ENCODE measurements around the gene DACT3. TPM values are rescaled to one million over a fixed set of nuclear protein-coding genes. Genes with fewer than 3 reads are reported as not detected.
A peak's percentile ranks its signal among the peaks of the same experiment; 100 is the strongest.

The DACT3 gene
- total RNA-seq, 1 donor from 2014 or later, result 10.0 TPM

DNA sequence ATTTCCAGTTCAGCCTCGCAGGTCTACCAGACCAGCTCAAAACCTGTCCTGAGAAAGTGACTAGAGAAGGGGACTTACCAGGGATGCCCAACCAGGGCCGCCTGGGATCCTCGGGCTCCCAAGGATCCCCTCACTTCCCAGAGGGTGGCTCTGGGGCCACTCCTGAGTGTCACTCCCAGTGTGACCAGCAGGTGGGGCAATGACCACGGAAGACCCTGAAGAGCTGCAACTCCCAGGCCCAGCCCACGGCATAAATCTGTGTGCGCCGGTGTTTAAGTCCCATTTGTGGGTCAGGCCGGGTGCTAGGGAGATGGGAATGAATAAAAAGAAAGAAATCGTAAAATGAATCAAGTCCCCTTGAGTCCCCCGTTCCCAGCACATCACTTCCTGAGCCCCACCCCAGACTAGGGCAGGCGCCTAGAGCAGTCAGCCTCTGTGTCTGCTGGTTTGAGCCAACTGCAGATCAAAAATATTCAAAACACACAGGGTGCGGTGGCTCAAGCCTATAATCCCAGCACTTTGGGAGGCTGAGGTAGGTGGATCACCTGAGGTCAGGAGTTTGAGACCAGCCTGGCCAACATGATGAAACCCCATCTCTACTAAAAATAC lies 46.8 kb downstream of the DACT3 start:
- TF ChIP-seq, protein P1, sequence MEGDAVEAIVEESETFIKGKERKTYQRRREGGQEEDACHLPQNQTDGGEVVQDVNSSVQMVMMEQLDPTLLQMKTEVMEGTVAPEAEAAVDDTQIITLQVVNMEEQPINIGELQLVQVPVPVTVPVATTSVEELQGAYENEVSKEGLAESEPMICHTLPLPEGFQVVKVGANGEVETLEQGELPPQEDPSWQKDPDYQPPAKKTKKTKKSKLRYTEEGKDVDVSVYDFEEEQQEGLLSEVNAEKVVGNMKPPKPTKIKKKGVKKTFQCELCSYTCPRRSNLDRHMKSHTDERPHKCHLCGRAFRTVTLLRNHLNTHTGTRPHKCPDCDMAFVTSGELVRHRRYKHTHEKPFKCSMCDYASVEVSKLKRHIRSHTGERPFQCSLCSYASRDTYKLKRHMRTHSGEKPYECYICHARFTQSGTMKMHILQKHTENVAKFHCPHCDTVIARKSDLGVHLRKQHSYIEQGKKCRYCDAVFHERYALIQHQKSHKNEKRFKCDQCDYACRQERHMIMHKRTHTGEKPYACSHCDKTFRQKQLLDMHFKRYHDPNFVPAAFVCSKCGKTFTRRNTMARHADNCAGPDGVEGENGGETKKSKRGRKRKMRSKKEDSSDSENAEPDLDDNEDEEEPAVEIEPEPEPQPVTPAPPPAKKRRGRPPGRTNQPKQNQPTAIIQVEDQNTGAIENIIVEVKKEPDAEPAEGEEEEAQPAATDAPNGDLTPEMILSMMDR (IDR thresholded peaks at IDR 0.05), result peak; percentile 91
- peaks cover 9% of the 10 kb centered on the region for H3K36me3 ChIP-seq
- no peak overlapping the region for H3K27ac ChIP-seq
- no peak overlapping the region for H3K4me3 ChIP-seq
- H3K27me3 ChIP-seq, result no peaks in the 10 kb centered on the region
- ATAC-seq (peak; percentile 93), DNase-seq (peak; percentile 89)
- no peaks in the 10 kb centered on the region for H3K9me3 ChIP-seq
- peaks cover 22% of the 10 kb centered on the region for H3K4me1 ChIP-seq
- intact Hi-C loops (cut with DNase I), result loop anchor here (5.0 kb wide), 1 partner anchor 48 kb away; the partner anchor contains the start of gene DACT3

DNA sequence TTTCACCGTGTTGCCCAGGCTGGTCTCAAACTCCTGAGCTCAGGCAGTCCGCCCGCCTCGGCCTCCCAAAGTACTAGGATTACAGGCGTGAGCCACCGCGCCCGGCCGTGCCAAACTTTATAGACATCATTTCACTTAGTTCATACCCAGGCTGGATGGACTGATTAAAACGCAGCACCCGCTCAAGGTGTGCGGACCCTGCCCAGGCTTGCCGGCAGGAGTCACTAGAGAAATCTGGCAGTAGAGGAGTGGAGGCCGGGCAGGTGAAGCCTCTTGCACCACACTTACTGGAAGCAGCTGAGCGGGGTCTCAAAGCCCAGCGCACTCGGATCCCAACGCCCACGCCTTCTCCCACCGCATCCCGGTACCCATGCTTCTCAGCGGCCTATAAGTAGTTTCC lies 47.5 kb downstream of the DACT3 start:
- Histone ChIP-seq H3K4me3 (no peak overlapping the region), H3K27me3 (no peaks in the 10 kb centered on the region), H3K4me1 (peaks cover 15% of the 10 kb centered on the region), H3K36me3 (peaks cover 16% of the 10 kb centered on the region), H3K9me3 (no peaks in the 10 kb centered on the region), H3K27ac (no peak overlapping the region)
- no peak for DNase-seq
- intact Hi-C loops (cut with DNase I), result loop anchor here (5.0 kb wide), 1 partner anchor 49 kb away; the partner anchor contains the start of gene DACT3
- TF ChIP-seq, protein P1 (IDR thresholded peaks at IDR 0.05), result no peak
- ATAC-seq, result no peak

DNA sequence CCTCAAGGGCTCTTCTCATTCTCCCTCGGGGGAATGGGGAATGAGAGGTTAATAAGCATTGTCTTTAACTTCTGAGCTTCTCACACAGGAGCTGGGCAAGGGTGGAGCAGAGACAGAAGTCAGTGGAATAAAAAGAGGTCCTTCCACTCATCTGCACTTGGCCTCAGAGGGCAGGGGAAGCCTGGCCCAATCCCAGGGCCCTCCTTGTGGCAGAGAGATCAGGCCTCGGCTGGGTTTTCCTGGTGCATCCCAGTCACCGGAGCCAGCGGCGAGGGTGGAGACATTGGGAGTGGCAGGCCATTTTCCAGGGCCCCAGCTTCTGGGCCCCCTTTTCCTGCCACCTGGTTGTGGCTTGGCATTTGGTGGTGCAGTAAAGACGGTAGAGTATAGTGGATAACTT lies 49.2 kb downstream of the DACT3 start:
- TF ChIP-seq, protein P1 (IDR thresholded peaks at IDR 0.05), result no peak
- H3K4me3 ChIP-seq, result no peak overlapping the region
- DNase-seq (peak; percentile 54), ATAC-seq (no peak)
- intact Hi-C loops (cut with DNase I), result loop anchor here (5.0 kb wide), 1 partner anchor 51 kb away; the partner anchor contains the start of gene DACT3
- peaks cover 5% of the 10 kb centered on the region for H3K4me1 ChIP-seq
- H3K36me3 ChIP-seq, result peaks cover 34% of the 10 kb centered on the region
- H3K27ac ChIP-seq, result no peak overlapping the region
- H3K27me3 ChIP-seq, result no peaks in the 10 kb centered on the region
- H3K9me3 ChIP-seq, result no peaks in the 10 kb centered on the region

DNA sequence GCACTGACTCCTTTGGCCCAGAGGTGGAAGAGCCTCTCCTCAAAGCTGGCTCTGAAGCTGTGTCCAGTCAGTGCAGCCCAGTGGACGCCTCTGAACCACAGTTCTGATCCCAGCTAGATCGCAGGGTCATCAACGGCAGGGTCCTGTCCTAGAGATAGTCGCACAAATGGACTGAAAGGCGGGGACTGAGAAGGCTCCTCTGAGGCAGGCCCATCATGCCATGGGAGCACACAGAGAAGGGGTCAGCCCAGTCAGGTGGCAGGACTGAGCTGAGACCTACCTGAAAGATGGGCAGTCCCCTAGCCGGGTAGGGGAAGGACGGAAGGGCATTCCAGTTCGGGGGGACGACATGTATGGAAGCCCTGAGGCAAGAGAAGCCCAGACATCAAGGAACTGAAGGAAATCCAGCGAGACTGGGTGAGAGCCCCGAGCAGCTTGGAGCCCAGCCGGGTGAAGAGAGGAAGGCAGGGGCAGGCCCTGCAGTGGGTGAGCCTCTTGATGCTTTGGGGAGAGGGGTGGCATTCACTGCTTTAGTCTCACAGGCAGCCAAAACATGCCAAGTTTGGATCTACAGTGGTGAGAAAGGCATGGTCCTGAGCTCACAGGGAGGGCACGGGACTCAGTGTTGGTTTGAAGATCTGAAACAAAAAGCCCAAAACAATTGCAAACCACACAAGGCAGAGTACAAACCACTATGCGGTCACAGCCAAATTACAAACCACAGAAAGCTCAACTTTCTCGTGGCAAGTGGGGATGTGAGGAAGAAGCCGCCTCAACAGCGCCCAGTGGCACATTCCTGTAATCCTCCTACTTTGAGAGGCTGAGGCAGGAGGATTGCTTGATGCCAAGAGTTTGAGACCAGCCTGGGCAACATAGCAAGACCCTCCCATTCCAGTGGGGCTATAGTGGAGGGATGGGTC lies 49.9 kb downstream of the DACT3 start:
- H3K36me3 ChIP-seq, result peaks cover 40% of the 10 kb centered on the region
- ATAC-seq (no peak), DNase-seq (peak; percentile 27)
- H3K9me3 ChIP-seq, result no peaks in the 10 kb centered on the region
- no peaks in the 10 kb centered on the region for H3K27me3 ChIP-seq
- H3K4me1 ChIP-seq, result no peaks in the 10 kb centered on the region
- TF ChIP-seq, protein P1 (IDR thresholded peaks at IDR 0.05), result no peak
- no peak overlapping the region for H3K4me3 ChIP-seq
- H3K27ac ChIP-seq, result no peak overlapping the region
- intact Hi-C loops (cut with DNase I), result loop anchor here (5.0 kb wide), 1 partner anchor 51 kb away; the partner anchor contains the start of gene DACT3

DNA sequence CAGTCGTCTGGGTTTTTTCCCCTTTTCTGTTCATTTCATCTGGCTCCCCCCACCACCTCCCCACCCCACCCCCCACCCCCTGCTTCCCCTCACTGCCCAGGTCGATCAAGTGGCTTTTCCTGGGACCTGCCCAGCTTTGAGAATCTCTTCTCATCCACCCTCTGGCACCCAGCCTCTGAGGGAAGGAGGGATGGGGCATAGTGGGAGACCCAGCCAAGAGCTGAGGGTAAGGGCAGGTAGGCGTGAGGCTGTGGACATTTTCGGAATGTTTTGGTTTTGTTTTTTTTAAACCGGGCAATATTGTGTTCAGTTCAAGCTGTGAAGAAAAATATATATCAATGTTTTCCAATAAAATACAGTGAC lies 50.6 kb downstream of the DACT3 start:
- Histone ChIP-seq H3K9me3 (no peaks in the 10 kb centered on the region), H3K27me3 (no peaks in the 10 kb centered on the region), H3K4me3 (no peak overlapping the region), H3K4me1 (peaks cover under 1% of the 10 kb centered on the region), H3K27ac (no peak overlapping the region), H3K36me3 (peaks cover 47% of the 10 kb centered on the region)
- ATAC-seq (no peak), DNase-seq (peak; percentile 18)
- intact Hi-C loops (cut with DNase I), result loop anchor here (5.0 kb wide), 1 partner anchor 52 kb away; the partner anchor contains the start of gene DACT3
- TF ChIP-seq, protein P1 (IDR thresholded peaks at IDR 0.05), result no peak

All from upper lobe of right lung (tissue), 1 donor.